K562 (cell line): ENCODE measurements around the gene R3HDM2. TPM values are rescaled to one million over a fixed set of nuclear protein-coding genes. Genes with fewer than 3 reads are reported as not detected.

Source experiments
- ATF6 ChIP-seq: sonication (generic); formaldehyde crosslinking; IDR thresholded peaks from 2 replicates; pipeline ENCODE4 v1.4.0; 2020; ENCODE audit warnings: mild to moderate bottlenecking, missing genetic modification reagents
- BMI1 ChIP-seq: fragments of 150-350 bp; IDR thresholded peaks from 2 replicates; pipeline ENCODE4 v1.6.1; 2014; ENCODE audit warnings: low read length
- CEBPB ChIP-seq: fragments of 450-650 bp; IDR thresholded peaks from 2 replicates; pipeline ENCODE4 v1.6.1; 2016; ENCODE audit warnings: missing genetic modification characterization, missing compliant biosample characterization
- MAFG ChIP-seq: fragments of 450-650 bp; conservative IDR thresholded peaks from 2 replicates; pipeline ENCODE4 v1.6.1; 2016; ENCODE audit warnings: missing genetic modification characterization, missing compliant biosample characterization
- NR2C1 ChIP-seq, 2 experiments: fragments of 450-650 bp; IDR thresholded peaks; 2 replicates each; pipeline ENCODE4 v1.6.1; 2017; ENCODE audit warnings: mild to moderate bottlenecking in 2 of 2, antibody characterized with exemption in 1 of 2, inconsistent platforms in 1 of 2, missing compliant biosample characterization in 1 of 2, missing genetic modification characterization in 1 of 2
- RBM14 ChIP-seq: fragments of 200-400 bp; formaldehyde crosslinking; IDR thresholded peaks from 2 replicates; pipeline ENCODE4 v1.6.1; 2018; ENCODE audit warnings: low read depth, mild to moderate bottlenecking, low read length, moderate library complexity, borderline replicate concordance; ENCODE audit not compliant: insufficient read depth
- RBM15 ChIP-seq: fragments of 200-400 bp; formaldehyde crosslinking; IDR thresholded peaks from 2 replicates; pipeline ENCODE4 v1.6.1; 2018; ENCODE audit warnings: mild to moderate bottlenecking, low read length, moderate library complexity; ENCODE audit not compliant: insufficient read depth
- RFX1 ChIP-seq: fragments of 450-650 bp; IDR thresholded peaks from 2 replicates; pipeline ENCODE4 v1.6.1; 2016; ENCODE audit warnings: mild to moderate bottlenecking, moderate library complexity
- TAF7 ChIP-seq: fragments of 450-650 bp; IDR thresholded peaks from 2 replicates; pipeline ENCODE4 v1.6.1; 2016; ENCODE audit warnings: missing genetic modification characterization, missing compliant biosample characterization
- ZBTB2 ChIP-seq: fragments of 450-650 bp; IDR thresholded peaks from 2 replicates; pipeline ENCODE4 v1.6.1; 2016; ENCODE audit warnings: antibody characterized with exemption
- ZNF507 ChIP-seq: conservative IDR thresholded peaks from 2 replicates; pipeline ENCODE4 v1.6.1; 2017; ENCODE audit warnings: missing genetic modification characterization, missing compliant biosample characterization
- ZNF511 ChIP-seq: sonication (generic); formaldehyde crosslinking; IDR thresholded peaks from 2 replicates; pipeline ENCODE4 v1.8.0; 2022; ENCODE audit warnings: mild to moderate bottlenecking, missing genetic modification reagents
- ZZZ3 ChIP-seq: fragments of 450-650 bp; IDR thresholded peaks from 2 replicates; pipeline ENCODE4 v1.6.1; 2016; ENCODE audit warnings: antibody characterized with exemption, mild to moderate bottlenecking, moderate library complexity
- polyA plus RNA-seq, 8 experiments: library from polyadenylated mRNA; depleted of rRNA in 4 of 8; stranded (reverse) in 5 of 8; unstranded in 3 of 8; fragments of >200 nt; fragmentation: Nextera tagmentation in 2 of 8; fragmentation: Illumina TruSeq in 1 of 8; extraction: Ambion mirVana in 2 of 8; extraction: Trizol in 1 of 8; gene quantifications; 2 replicates each; pipeline versions ENCODE4 v1.2.1 to v1.2.3, GENCODE V29; 2011 to 2014; ENCODE audit warnings: inconsistent platforms in 1 of 8, missing spikeins in 1 of 8
- total RNA-seq, 7 experiments: library from RNA; depleted of rRNA in 6 of 7; stranded (reverse); fragments of >200 nt in 6 of 7; fragmentation: Illumina TruSeq in 2 of 7; extraction: Trizol in 2 of 7; gene quantifications; 2 replicates each; pipeline versions ENCODE4 v1.2.1 to v1.2.3, GENCODE V29; 2011 to 2021; ENCODE audit warnings: low replicate concordance in 1 of 7
- TF ChIP-seq, protein P1 (sequence below): fragments of 250-450 bp; sonication (Bioruptor Pico); IDR thresholded peaks from 2 replicates; pipeline ENCODE4 v1.6.1; 2021; ENCODE audit warnings: mild to moderate bottlenecking
- TF ChIP-seq, protein P2 (sequence below): sonication (generic); formaldehyde crosslinking; IDR thresholded peaks from 2 replicates; pipeline ENCODE4 v1.8.0; 2022; ENCODE audit warnings: missing genetic modification reagents, mild to moderate bottlenecking, borderline replicate concordance
- TF ChIP-seq, protein P3 (sequence below): sonication (generic); formaldehyde crosslinking; IDR thresholded peaks from 2 replicates; pipeline ENCODE4 v1.5.0; 2020; ENCODE audit warnings: missing genetic modification reagents
- TF ChIP-seq, protein P4 (sequence below): fragments of 200-400 bp; formaldehyde crosslinking; IDR thresholded peaks from 2 replicates; pipeline ENCODE4 v1.6.1; 2017; ENCODE audit warnings: mild to moderate bottlenecking, low read depth, low read length, moderate library complexity

The R3HDM2 gene
- total and polyA plus RNA-seq, 9 of the 15 experiments (the other 6 are each of a cell fraction or from before 2014, with no cell fraction given): 3.3 to 18.8 (median 9.0) TPM

GRCh38 chr12:57430931-57431566 is at the start of gene R3HDM2 (continued):
- TF ChIP-seq RBM15: no peak
- no peak for TF ChIP-seq TAF7
- TF ChIP-seq, protein P1, sequence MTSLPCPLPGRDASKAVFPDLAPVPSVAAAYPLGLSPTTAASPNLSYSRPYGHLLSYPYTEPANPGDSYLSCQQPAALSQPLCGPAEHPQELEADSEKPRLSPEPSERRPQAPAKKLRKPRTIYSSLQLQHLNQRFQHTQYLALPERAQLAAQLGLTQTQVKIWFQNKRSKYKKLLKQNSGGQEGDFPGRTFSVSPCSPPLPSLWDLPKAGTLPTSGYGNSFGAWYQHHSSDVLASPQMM (CRISPR knock-in tag): no peak
- no peak for TF ChIP-seq RBM14
- no peak for TF ChIP-seq ZNF507
- TF ChIP-seq, protein P2, sequence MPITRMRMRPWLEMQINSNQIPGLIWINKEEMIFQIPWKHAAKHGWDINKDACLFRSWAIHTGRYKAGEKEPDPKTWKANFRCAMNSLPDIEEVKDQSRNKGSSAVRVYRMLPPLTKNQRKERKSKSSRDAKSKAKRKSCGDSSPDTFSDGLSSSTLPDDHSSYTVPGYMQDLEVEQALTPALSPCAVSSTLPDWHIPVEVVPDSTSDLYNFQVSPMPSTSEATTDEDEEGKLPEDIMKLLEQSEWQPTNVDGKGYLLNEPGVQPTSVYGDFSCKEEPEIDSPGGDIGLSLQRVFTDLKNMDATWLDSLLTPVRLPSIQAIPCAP (CRISPR knock-in tag): peak; percentile 83; the same call in 1 of the 2 replicates
- TF ChIP-seq ZNF511: peak; percentile 98
- TF ChIP-seq MAFG: no peak
- no peak for TF ChIP-seq CEBPB (tag)
- TF ChIP-seq, protein P3, sequence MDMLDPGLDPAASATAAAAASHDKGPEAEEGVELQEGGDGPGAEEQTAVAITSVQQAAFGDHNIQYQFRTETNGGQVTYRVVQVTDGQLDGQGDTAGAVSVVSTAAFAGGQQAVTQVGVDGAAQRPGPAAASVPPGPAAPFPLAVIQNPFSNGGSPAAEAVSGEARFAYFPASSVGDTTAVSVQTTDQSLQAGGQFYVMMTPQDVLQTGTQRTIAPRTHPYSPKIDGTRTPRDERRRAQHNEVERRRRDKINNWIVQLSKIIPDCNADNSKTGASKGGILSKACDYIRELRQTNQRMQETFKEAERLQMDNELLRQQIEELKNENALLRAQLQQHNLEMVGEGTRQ (CRISPR knock-in tag): no peak
- TF ChIP-seq RFX1: no peak
- peak; percentile 96 for TF ChIP-seq ZBTB2
- no peak for TF ChIP-seq NR2C1 (IDR thresholded peaks at IDR 0.05)
- TF ChIP-seq NR2C1 (tag; IDR thresholded peaks at IDR 0.05): no peak
- peak; percentile 91; the same call in 1 of the 2 replicates for TF ChIP-seq ATF6
- TF ChIP-seq, protein P4, sequence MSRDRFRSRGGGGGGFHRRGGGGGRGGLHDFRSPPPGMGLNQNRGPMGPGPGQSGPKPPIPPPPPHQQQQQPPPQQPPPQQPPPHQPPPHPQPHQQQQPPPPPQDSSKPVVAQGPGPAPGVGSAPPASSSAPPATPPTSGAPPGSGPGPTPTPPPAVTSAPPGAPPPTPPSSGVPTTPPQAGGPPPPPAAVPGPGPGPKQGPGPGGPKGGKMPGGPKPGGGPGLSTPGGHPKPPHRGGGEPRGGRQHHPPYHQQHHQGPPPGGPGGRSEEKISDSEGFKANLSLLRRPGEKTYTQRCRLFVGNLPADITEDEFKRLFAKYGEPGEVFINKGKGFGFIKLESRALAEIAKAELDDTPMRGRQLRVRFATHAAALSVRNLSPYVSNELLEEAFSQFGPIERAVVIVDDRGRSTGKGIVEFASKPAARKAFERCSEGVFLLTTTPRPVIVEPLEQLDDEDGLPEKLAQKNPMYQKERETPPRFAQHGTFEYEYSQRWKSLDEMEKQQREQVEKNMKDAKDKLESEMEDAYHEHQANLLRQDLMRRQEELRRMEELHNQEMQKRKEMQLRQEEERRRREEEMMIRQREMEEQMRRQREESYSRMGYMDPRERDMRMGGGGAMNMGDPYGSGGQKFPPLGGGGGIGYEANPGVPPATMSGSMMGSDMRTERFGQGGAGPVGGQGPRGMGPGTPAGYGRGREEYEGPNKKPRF: no peak
- no peak for TF ChIP-seq ZZZ3
- no peak for TF ChIP-seq BMI1
